ENCODE measurements around the gene KANSL1.

- TF ChIP-seq POLR2A (IDR thresholded peaks at IDR 0.05; ENCODE audit: low read depth, low read length): no peak
- no peak for TF ChIP-seq POLR2AphosphoS5 (IDR thresholded peaks at IDR 0.05; ENCODE audit: low read depth, low read length)
- TF ChIP-seq TAF1 (IDR thresholded peaks at IDR 0.05; ENCODE audit: borderline replicate concordance, low read depth, low read length): no peak
Measured at GRCh38 chr17:46120078-46120477, 73.2 kb downstream of the KANSL1 start.
